Bronchial epithelial cell (primary cell): ENCODE results near the gene MBD5. TPM values are rescaled to one million over a fixed set of nuclear protein-coding genes. Genes with fewer than 3 reads are reported as not detected.

ENCODE experiments used
- DNase-seq: peaks from one replicate; pipeline ENCODE4 v3.0.0-alpha.2; 2010; ENCODE audit warnings: low read depth
- FAIRE-seq: peaks from 2 replicates; lab custom pipeline; 2011; peaks lifted over from hg19 to GRCh38; lab: Jason Lieb, UNC
- H3K27me3 ChIP-seq: 2 replicates; pipeline ENCODE4 v1.5.1; 2011; ENCODE audit warnings: low read length; ENCODE audit not compliant: control insufficient read depth, insufficient read depth
- H3K36me3 ChIP-seq: 2 replicates; pipeline ENCODE4 v1.5.1; 2011; ENCODE audit warnings: low read length; ENCODE audit not compliant: control insufficient read depth, insufficient read depth
- H3K4me3 ChIP-seq: 2 replicates; pipeline ENCODE4 v1.5.1; 2011; ENCODE audit warnings: mild to moderate bottlenecking, low read depth, low read length, control low read depth
- total RNA-seq: library from RNA; depleted of rRNA; stranded (reverse); fragments of >200 nt; gene quantifications from 2 replicates; pipeline ENCODE4 v1.2.1, GENCODE V29; 2014
- TF ChIP-seq, protein P1 (sequence below): IDR thresholded peaks from 2 replicates; pipeline ENCODE4 v1.5.1; 2011; ENCODE audit warnings: mild to moderate bottlenecking, moderate library complexity, low read length, control low read depth, inconsistent platforms; ENCODE audit not compliant: insufficient read depth, severe bottlenecking

The MBD5 gene
- total RNA-seq, 1 donor from 2014 or later = 5.3 TPM

- FAIRE-seq (no peak), DNase-seq (no peak)
- Histone ChIP-seq H3K4me3 (no peak overlapping the region), H3K36me3 (no peaks in the 10 kb centered on the region), H3K27me3 (no peaks in the 10 kb centered on the region)
- TF ChIP-seq, protein P1, sequence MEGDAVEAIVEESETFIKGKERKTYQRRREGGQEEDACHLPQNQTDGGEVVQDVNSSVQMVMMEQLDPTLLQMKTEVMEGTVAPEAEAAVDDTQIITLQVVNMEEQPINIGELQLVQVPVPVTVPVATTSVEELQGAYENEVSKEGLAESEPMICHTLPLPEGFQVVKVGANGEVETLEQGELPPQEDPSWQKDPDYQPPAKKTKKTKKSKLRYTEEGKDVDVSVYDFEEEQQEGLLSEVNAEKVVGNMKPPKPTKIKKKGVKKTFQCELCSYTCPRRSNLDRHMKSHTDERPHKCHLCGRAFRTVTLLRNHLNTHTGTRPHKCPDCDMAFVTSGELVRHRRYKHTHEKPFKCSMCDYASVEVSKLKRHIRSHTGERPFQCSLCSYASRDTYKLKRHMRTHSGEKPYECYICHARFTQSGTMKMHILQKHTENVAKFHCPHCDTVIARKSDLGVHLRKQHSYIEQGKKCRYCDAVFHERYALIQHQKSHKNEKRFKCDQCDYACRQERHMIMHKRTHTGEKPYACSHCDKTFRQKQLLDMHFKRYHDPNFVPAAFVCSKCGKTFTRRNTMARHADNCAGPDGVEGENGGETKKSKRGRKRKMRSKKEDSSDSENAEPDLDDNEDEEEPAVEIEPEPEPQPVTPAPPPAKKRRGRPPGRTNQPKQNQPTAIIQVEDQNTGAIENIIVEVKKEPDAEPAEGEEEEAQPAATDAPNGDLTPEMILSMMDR = no peak
Measured at GRCh38 chr2:148096012-148096411, 75.1 kb downstream of the MBD5 start.

DNA sequence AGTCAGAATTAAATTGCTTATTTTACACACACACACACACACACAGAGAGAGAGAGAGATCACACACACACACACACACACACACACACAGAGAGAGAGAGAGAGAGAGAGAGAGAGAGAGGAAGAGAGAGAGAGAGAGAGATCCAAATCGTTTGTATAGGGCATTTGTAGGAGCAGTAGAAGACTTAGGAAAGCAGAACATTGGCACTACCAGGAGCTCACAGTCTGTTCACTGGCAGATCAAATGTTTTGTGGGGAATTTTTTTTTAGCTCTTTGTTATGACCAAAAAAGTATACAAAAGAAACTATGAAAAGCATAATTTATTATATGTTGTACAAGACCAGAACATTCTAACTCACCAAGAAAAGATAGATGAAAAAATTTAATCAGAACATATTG is 81.8 kb downstream of the MBD5 start:
- no peak for FAIRE-seq
- H3K4me3 ChIP-seq = no peak overlapping the region
- DNase-seq = no peak
- TF ChIP-seq, protein P1 = no peak
- no peaks in the 10 kb centered on the region for H3K36me3 ChIP-seq
- no peaks in the 10 kb centered on the region for H3K27me3 ChIP-seq

GRCh38 chr2:148103946-148104345 is 83.1 kb downstream of the MBD5 start:
- FAIRE-seq (no peak), DNase-seq (no peak)
- Histone ChIP-seq H3K36me3 (no peaks in the 10 kb centered on the region), H3K4me3 (no peak overlapping the region), H3K27me3 (no peaks in the 10 kb centered on the region)
- TF ChIP-seq, protein P1 = no peak

GRCh38 chr2:148106331-148106730 is 85.4 kb downstream of the MBD5 start:
- no peak for DNase-seq
- H3K36me3 ChIP-seq = no peaks in the 10 kb centered on the region
- TF ChIP-seq, protein P1 = no peak
- no peak overlapping the region for H3K4me3 ChIP-seq
- no peaks in the 10 kb centered on the region for H3K27me3 ChIP-seq
- FAIRE-seq = no peak

DNA sequence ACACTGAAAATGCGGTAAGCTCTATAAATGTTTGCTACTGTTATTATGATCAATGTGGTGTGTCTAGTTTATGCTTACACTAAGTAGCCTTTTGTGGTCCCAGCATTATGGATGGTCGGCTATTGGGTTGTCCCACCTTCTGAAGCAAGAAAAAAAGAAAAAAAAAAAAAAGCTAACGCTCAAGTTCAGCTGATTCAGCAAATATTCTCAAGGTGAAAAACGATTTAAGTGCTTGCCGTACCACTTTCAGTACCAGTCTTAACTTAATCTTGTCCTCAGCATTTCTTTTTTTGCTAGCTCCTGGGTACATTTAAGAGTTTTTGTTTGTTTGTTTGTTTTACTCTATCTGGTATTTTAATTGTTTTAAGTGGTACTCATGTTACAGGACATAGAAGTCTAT is 87.5 kb downstream of the MBD5 start:
- no peak overlapping the region for H3K4me3 ChIP-seq
- H3K36me3 ChIP-seq = no peaks in the 10 kb centered on the region
- FAIRE-seq = no peak
- TF ChIP-seq, protein P1 = no peak
- no peak for DNase-seq
- H3K27me3 ChIP-seq = no peaks in the 10 kb centered on the region

GRCh38 chr2:148110184-148110583 is 89.3 kb downstream of the MBD5 start:
- TF ChIP-seq, protein P1 = no peak
- Histone ChIP-seq H3K36me3 (no peaks in the 10 kb centered on the region), H3K4me3 (no peak overlapping the region), H3K27me3 (no peaks in the 10 kb centered on the region)
- DNase-seq = no peak
- FAIRE-seq = no peak
